SK-N-SH (cell line): ENCODE measurements around the gene SV2A.

Experiments
- EP300 ChIP-seq, 2 experiments: IDR thresholded peaks; 2 replicates each; pipeline versions ENCODE4 v1.4.0 to v1.6.1; 2012; ENCODE audit warnings: borderline replicate concordance in 1 of 2, low read depth in 1 of 2, low read length in 1 of 2
- POLR2AphosphoS5 ChIP-seq: IDR thresholded peaks from 2 replicates; pipeline ENCODE4 v1.6.1; 2012; ENCODE audit warnings: low read depth, low read length
- RCOR1 ChIP-seq: fragments of 150-350 bp; IDR thresholded peaks from 2 replicates; pipeline ENCODE4 v1.6.1; 2017; ENCODE audit warnings: antibody characterized with exemption, low read length
- TF ChIP-seq, protein P1 (sequence below): fragments of 200-600 bp; sonication (generic); IDR thresholded peaks from 2 replicates; pipeline ENCODE4 v1.6.1; 2017; ENCODE audit warnings: antibody characterized with exemption, mild to moderate bottlenecking, moderate library complexity
- TF ChIP-seq, protein P2 (sequence below): IDR thresholded peaks from 2 replicates; pipeline ENCODE4 v1.4.0; 2012; ENCODE audit warnings: low read depth, borderline replicate concordance
- TF ChIP-seq, protein P3 (sequence below): IDR thresholded peaks from 2 replicates; pipeline ENCODE4 v1.4.0; 2012; ENCODE audit warnings: low read depth

DNA sequence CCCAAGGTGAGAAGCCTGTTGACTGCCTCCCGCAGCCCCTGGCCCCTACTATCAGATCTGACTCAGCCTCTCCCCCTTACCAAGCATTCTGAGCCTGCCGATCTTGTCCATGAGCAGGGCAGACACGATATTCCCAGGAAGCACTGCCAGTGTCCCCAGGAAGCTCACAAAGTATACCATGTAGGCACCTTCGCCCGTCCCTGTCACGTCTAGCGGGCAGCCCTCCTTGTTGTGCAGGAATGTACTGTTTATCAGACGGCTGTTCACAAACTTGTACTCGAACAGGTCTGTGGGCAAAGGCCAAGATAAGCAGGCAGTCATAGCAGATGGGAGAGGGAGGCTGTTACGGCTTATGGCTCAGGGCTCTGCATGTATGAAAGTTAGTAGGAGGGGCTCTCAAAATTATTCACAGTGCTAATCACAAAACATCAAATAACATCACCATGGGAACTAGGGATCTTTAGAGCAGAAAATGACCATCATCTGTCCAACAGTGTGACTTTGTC lies 11.0 kb downstream of the SV2A start:
- TF ChIP-seq POLR2AphosphoS5 = no peak
- no peak for TF ChIP-seq EP300 (IDR thresholded peaks at IDR 0.05; ENCODE audit: borderline replicate concordance in 1 of 2, low read depth in 1 of 2, low read length in 1 of 2)
- TF ChIP-seq, protein P1, sequence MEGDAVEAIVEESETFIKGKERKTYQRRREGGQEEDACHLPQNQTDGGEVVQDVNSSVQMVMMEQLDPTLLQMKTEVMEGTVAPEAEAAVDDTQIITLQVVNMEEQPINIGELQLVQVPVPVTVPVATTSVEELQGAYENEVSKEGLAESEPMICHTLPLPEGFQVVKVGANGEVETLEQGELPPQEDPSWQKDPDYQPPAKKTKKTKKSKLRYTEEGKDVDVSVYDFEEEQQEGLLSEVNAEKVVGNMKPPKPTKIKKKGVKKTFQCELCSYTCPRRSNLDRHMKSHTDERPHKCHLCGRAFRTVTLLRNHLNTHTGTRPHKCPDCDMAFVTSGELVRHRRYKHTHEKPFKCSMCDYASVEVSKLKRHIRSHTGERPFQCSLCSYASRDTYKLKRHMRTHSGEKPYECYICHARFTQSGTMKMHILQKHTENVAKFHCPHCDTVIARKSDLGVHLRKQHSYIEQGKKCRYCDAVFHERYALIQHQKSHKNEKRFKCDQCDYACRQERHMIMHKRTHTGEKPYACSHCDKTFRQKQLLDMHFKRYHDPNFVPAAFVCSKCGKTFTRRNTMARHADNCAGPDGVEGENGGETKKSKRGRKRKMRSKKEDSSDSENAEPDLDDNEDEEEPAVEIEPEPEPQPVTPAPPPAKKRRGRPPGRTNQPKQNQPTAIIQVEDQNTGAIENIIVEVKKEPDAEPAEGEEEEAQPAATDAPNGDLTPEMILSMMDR = no peak
- TF ChIP-seq, protein P2, sequence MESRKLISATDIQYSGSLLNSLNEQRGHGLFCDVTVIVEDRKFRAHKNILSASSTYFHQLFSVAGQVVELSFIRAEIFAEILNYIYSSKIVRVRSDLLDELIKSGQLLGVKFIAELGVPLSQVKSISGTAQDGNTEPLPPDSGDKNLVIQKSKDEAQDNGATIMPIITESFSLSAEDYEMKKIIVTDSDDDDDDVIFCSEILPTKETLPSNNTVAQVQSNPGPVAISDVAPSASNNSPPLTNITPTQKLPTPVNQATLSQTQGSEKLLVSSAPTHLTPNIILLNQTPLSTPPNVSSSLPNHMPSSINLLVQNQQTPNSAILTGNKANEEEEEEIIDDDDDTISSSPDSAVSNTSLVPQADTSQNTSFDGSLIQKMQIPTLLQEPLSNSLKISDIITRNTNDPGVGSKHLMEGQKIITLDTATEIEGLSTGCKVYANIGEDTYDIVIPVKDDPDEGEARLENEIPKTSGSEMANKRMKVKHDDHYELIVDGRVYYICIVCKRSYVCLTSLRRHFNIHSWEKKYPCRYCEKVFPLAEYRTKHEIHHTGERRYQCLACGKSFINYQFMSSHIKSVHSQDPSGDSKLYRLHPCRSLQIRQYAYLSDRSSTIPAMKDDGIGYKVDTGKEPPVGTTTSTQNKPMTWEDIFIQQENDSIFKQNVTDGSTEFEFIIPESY = no peak
- no peak for TF ChIP-seq RCOR1
- TF ChIP-seq, protein P3, sequence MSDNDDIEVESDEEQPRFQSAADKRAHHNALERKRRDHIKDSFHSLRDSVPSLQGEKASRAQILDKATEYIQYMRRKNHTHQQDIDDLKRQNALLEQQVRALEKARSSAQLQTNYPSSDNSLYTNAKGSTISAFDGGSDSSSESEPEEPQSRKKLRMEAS = no peak
